Stimulated activated CD8-positive, alpha-beta memory T cell treated with anti-CD3 and anti-CD28 coated beads, Interleukin-2, amount 100 ng/mL, for 48 hours (primary cell): Measurements from ENCODE around the gene CLEC19A.

Experiments used
- DNase-seq, 2 donors: peaks; one replicate each; pipeline ENCODE4 v3.0.0-alpha.2; 2020; ENCODE audit warnings: low read depth in 2 of 2

Gene CLEC19A

DNA sequence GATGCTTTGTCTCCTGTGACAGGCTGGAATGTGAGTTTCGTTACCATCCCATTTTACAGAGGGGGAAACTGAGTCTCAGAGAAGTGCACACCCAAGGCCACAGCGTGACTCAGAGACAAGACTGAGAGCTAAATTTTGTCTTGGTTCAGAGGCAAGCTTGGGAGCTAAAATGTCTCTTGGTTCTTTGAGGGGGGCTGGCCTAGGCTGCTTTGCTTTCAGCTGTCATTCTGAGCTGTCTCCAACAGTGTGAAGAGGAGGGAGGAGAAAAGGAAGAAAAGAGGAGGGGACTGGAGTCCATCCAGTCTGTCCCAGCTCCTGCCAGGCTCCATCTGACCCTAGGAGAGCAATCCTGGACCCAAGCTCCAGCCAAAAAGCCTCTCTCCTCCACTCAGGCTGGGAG is at the start of gene CLEC19A:
Gene CLEC19A (plus strand): TSS at position 301 of the 400 bp plus-strand sequence. CDS start 121 bp downstream, outside the sequence.
- no peak for DNase-seq

DNA sequence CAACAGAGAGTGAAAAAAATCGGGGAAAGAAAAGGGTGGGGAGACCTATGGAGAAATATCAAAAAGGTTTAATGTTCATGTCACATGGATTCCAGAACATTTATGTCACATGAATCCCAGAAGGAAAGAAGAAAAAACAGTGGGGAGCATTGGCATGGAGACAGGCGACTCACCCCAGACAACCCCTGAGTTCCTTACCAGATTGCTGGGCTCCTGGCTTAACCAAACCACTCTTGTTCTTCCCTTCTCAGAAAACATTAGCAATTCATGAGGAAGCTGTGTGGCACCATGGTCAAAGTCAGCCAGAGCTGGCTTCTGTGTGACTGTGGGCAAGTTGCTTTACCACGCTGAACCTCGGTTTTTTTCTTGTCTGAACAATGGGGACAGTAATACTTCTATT is 49.6 kb upstream of the CLEC19A start:
- DNase-seq = no peak

DNA sequence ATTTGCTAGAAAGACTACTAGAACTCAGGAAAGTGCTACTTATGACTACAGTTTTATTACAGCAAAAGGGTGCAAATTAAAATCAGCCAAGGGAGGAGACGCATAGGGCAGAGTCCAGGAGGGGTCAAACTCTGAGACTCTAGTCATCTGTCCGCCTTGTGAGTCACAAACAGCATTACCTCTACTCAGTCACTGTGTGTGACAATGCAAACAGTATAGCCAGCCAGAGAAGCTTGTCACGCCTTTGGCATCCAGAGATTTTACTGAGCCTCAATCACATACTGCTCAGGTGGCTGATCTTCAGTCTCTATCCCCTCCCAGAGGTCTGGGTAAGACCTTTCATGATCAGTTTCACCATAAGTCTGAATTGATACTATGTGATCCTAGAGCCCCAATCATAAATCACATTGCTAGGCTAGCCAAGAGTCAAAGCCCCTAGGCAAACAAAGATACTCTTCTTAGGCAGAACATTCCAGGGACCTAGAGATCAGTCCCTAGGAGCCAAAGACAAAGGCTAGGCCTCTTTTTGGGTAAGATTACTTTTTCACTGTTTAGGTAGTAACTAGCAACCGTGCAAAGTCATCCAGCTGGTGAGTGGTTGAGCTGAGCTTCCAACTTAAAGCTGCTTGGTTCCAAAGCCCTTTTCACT is 48.8 kb upstream of the CLEC19A start:
- no peak for DNase-seq

DNA sequence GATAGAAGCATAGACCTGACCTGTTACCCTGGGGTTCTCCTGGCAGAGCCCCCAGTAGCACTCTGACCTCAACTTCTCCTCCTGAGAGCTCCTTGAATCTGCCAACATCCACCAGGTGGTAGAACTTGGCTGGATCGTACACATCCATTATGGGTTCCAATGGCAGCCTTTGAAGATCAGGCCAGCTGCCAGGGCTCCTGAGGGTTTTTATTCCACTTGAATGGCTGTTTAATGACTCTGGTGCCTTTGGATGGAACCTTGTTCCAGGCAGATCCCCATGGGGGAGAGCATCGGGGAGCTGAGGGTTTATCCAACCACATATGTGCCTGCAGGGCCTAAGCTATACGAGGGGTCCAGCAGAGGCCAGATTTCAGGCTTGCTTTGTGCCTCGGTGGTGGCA is 47.1 kb upstream of the CLEC19A start:
- no peak for DNase-seq

DNA sequence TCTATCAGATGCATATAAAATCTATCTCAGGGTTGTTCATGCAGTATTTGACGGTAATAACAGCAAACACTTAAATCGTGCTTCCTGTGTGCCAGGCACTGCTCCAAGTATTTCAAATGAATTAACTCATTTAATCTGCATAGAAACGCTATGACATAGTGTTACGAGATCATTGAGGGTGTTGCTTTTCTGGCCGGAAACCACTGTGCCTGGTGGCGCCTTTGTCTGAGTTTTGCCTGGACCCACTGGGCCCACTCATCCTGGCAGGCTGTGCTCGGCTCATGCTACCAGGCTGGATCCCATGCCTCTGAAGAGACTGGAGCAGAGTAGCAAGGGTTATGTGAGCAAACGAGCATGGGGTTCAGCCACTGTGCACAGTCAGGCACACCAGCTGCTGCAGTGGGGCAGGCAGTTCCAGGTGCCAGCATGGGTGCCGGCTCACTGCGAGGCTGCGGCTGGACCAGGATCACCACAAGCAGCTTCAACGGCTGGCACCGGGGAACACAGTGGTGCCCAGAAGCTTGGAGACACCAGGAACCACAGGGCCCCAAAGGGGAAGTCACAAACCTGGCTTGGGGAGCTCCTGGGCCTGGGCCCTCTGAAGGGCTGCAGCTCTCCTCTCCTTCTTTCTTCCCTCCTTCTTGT is 45.9 kb upstream of the CLEC19A start:
- no peak for DNase-seq

DNA sequence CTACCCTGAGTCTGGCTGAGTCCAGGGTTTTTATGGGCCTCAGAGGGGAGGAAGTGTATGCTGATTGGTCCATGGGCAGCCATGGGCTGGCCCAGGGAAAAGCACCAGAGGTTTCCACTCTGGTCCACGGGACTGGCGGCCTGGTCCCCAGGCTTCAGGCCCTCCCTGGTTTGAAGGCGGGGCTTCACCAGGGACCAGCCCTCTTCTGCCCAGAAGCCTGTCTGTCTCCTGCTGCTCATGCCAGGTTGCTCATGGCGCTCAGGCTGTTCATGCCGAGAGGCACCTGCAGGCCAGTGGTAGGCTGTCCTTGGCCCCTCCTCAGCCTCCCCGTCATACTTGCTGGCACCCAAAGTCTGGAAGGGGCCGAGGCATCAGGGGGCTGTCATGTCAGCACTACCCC is 45.0 kb upstream of the CLEC19A start:
- no peak for DNase-seq

DNA sequence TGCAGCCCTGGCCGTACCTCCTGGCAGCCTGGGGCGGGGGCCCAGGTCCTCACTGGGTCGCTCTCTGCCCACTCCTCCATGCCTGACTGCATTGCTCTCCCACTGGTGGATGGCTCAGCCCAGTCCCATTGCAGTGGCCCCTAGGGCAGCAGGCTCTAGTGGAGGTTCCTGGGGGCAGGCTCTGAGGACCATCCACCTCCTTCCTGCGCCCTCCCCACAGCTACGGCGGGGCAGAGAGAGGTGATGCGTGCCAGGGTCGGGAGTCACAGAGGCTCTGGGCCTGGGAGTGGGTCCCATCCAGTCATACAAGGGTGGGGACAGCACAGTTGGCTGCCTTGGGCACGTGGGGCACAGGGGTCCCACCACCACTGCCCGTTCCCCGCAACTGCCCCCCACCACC is 44.0 kb upstream of the CLEC19A start:
- DNase-seq = no peak

DNA sequence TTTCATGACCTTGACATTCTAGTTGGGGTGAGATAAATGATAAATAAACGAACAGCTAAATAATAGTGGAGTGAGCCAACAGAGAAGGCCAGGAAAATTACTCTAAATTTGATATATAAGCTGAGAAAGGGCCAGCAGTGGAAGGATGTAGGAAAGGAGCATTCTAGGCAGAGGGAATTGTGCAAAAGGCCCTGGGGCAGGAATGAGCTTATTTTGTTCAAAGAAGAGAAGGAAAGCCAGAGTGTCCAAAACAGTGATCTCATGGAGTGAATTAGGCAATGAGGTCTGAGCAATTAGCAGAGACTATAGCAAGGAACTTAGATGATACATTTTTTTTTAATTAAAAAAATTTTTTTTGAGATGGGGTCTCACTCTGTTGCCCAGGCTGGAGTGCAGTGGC is 43.3 kb upstream of the CLEC19A start:
- DNase-seq = no peak

DNA sequence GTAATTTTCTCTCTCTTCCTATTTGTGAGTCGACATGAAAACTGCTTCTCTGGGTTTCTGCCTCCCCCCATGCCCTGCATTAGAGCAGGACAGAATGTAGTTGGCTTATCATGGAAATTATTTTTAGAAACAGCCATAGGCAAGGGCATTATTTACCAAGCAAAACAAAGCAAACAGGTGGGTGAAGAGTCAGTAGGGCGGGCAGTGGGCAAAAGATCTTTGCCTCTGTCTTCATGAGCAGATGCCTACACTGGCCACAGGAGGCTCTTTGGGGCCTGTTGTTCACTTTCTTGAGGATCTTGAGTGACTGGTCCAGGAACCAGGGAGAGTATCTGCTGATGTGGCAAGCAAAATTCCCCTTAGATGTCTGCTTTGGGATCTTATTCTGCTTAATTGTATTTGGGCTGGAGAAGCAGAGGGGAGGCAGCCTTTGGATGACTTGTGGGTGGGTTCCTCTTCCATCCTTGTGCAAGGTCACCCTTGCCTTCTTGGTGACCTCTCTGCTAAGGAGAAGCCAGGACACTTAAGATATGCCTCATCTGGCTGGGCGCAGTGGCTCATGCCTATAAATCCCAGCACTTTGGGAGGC is 42.5 kb upstream of the CLEC19A start:
- DNase-seq = no peak

DNA sequence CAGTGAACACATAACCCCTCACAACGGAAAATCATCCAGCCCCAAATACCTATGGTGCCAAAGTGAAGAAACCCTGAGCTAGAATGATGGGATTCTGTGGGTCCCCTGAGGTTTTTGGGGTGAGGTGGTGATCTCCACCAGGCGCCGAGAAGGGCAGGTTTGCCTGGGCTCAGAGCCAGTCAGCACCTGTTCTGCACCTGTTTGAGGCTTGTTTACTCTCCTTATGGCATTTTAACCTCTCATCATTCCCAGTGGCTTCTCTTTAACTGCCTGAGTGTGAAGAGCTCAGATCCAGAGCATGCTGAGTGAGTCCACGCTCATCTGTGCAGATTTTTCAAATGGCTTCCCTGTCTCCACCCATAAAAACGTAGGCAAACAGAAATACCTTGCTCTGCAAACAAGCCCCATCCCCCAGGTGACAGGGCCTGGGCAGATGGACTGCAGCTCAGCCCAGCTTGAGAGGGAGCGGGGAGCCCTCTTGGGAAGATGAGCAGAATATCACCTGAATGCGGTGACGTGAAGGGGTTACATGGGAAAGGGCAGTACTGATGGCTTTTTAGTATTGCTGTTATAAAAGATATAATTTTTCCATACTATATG is 40.1 kb upstream of the CLEC19A start:
- DNase-seq = no peak

DNA sequence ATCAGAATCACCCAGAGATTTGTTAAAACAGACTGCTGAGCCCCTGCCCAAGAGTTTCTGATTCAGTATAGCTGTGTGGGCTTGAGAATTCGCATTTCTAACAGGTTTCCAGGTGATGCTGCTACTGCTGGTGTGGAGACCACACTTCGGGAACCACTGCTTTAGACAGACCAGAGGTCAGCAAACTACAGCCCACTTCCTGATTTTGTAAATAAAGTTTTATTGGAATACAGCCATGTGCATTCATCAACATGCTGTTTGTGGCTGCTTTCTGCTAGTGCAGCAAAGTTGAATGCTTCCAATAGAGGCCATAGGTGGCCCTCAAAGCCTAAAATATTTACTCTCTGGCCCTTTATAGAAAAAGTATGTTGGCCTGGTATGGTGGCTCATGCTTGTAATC is 32.6 kb upstream of the CLEC19A start:
- no peak for DNase-seq

DNA sequence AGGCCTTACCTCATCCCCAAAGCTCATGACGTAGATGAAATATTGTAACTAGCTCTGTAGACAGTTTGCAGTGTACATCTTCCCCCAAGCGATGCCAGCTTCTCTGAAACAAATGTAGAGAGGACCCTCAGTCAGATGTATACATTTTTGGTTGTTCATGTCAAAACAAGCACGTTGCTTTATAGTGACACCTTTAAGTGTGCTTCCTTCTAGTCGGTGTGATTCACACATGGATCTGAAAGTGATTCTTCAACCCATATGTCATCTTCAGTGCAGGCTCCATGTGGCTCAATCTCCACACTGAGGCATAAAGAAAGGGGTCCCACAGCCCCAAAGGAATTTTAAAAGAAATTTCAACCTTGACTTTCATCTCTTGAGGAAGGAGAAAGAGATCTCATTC is 30.9 kb upstream of the CLEC19A start:
- no peak for DNase-seq

DNA sequence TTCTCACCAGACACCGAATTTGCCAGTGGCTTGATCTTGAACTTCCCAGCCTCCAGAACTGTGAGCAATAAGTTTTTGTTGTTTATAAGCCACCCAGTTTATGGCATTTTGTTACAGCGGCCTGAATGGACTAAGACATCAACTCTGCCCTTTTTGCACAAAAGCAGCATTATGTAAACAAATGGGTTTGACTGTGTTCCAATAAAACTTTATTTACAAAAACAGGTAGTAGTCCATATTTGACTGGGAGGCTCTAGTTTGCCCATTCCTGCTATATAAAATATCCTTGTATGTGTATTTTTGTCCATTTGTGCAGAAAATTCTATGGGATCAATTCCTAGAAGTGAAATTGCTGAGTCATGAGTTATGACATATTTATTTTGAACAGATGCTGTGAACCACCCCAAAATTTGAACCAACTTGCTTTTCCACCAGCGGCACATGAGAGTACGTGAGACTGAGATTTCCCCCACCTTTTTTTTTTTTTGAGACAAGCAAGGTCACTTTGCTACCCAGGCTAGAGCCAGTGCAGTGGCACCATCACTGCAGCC is 21.3 kb upstream of the CLEC19A start:
- no peak for DNase-seq

DNA sequence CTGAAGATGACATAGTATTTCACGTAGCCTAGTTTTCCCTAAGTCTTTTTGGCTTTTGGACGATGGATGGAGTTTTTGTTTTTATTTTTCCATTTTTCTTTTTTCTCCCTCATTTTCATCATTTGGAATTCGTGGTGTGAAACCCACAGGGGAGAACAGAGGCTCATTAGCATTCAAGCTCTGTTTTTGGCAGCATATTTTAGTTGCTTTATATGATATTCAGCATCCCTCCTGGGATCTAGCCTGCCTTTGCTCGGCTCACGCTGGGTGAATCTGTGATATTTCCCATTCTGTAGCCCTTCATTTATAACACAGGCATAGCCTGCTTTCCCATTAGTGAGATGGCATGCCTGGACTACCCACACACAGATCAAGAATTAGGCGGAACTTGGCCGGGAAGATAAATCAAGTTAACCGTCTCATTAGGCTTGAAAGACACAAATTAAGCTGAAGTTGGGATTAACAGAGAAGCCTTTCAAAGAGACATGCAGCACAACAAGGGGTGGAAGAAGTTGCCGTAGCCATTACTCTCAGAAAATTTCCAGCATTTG is 20.1 kb upstream of the CLEC19A start:
- no peak for DNase-seq

DNA sequence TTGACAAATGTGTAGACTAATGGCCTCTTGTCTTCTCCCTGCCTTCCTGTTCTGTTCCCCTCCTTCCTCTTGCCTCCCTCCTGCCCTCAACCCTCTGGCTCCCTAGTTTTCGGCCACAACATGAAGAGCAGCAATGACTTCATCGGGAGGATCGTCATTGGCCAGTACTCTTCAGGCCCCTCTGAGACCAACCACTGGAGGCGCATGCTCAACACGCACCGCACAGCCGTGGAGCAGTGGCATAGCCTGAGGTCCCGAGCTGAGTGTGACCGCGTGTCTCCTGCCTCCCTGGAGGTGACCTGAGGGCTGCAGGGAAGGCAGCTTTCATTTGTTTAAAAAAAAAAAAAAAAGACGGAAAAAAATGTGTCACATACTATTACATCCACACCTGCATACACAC is 18.8 kb upstream of the CLEC19A start:
- no peak for DNase-seq

DNA sequence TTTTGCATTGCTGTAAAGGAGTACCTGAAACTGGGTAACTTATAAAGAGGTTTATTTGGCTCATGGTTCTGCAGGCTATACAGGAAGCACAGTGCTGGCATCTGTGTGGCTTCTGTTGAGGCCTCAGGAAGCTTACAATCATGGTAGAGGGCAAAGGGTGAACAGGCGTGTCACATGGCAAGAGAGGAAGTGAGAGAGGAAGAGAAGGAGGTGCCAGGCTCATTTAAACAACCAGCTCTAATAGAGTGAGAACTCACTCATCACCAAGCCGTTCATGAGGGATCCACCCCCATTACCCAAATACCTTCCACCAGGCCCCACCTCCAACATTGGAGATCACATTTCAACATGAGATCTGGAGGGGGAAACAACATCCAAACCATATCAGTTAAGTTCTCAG is 16.4 kb upstream of the CLEC19A start:
- DNase-seq = no peak

DNA sequence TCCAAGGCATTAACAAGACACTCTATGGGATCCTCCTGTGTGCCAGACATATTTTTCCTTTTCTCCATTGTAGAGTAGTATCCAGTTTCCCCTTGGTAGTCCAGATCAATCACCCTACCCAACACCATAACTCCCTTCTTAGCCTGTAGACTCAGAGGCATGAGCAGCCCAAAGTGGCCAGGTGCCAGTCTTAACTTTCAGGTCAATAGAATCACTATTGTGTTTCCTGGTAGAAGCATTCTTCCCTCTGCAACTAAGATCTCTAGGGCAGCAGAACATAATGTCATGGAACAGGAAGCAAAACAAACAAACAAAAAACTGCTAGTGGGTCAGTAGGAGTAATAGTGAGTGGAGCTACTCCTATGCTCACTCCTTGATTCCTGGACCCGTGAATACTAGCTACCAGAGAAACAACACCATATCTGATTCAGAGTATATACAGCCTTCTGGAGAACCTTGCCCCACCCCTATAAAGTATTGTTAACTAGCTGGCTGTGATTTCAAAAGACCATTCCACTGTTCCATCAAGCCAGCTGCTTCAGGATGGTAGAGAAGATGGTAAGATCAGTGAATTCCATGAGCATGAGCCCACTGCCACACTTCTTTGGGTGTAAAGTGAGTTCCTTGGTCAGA is 11.2 kb upstream of the CLEC19A start:
- DNase-seq = no peak

DNA sequence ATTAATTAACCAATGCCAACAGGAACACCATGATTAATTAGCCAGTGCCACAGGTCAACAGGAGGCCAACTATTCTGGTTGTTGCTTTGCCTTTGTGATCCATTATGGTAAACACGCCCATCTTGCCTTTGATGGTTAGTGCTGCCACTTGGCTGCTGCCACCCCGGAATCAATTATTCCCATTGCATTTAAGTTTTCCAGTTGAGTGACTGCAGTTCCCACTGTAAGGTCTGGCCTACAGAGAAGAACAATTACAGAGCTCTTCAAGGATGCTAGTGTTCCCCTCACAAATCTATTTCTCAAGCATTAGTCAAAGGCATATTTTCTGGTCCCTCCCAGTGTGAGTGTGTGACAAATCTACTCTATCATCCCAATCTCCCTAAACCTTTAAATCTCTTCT is 7.1 kb upstream of the CLEC19A start:
- no peak for DNase-seq

DNA sequence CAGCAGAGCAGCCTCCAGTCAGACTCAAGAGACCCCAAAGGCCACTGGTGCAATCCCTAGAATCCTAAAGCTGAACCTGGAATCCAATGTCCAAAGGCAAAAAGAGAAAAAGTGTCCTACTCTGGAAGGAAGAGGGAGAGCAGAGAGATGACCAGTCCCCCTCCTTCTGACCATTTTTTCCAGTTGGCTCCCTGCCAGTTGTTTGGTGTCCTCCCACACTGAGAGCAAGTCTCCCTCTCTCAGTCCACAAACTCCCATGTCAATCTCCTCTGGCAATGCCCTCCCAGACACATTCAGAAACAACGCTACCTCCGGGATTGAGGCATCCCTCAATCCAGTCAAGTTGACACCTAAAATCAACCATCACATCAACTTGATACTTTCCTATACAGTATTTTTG is 4.3 kb upstream of the CLEC19A start:
- DNase-seq = no peak

DNA sequence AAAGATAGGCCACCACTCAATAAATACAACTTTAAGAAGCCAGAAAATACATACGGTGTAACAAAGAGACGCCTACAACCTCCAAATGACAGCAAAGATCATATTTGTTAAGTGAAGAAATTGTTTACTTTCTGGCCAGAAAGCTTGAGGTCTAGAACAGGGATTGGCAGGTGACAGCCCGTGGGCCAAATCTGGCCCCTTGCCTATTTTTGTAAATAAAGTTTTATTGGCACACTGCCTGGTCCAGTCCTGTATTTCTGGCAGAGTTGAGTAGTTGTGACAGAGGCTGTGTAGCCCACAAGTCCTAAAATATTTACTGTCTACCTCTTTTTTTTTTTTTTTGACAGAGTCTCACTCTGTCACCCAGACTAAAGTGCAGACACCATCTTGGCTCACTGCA is 3.4 kb upstream of the CLEC19A start:
- no peak for DNase-seq

DNA sequence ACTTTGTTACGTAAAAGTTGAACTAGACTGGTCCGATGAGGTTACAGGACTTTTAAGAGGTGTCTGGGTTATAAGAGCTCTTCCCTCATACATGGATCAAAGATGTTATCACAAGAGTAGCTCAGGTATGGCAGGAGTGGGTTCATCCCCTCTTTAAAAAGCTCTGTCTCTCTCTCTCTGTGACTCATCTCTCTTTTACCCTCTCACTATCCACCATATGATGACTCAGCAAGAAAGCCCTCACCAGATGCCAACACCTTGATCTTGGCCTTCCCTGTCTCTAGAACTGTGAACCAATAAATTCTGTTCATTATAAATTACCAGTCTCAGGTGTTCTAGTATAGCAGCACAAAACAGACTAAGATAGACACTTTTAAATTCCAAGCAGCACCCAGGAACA is 1.9 kb upstream of the CLEC19A start:
- DNase-seq = no peak

DNA sequence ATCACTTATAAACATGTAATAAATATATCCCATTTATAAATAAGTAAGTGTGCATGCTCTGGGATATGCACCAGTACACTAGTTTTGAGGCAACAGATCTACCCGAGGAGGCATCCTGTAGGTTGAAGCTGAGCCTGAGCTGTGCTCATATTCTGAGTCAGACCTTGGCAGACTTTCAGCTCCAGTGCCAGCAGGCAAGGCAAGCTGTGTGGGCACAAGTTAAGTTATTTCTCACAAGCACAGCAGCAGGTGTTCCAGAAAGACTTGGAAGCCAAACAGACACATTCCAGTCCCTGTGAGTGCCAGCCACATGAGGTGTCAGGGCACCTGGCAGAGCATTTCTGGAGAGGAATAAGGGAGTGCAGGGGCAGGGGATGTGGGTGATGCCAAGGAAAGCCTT is 1.3 kb upstream of the CLEC19A start:
- no peak for DNase-seq
